HCT116 (cell line): ENCODE results near the gene COQ8B.

ENCODE experiments used
- JUND ChIP-seq: IDR thresholded peaks from 2 replicates; pipeline ENCODE4 v1.6.1; 2012
- POLR2A ChIP-seq: IDR thresholded peaks from 2 replicates; pipeline ENCODE4 v1.7.0; 2011; ENCODE audit warnings: borderline replicate concordance; ENCODE audit not compliant: insufficient read depth, insufficient read length; ENCODE audit errors: extremely low read depth
- POLR2AphosphoS5 ChIP-seq: IDR thresholded peaks from 2 replicates; pipeline ENCODE4 v1.6.1; 2011; ENCODE audit warnings: mild to moderate bottlenecking, low read depth, low read length, moderate library complexity
- REST ChIP-seq: IDR thresholded peaks from 2 replicates; pipeline ENCODE4 v1.6.1; 2012; ENCODE audit warnings: low read depth
- SP1 ChIP-seq: IDR thresholded peaks from 2 replicates; pipeline ENCODE4 v1.6.1; 2012; ENCODE audit warnings: low read depth
- TF ChIP-seq, protein P1 (sequence below), 3 experiments: fragments of 200-600 bp in 1 of 3; sonication (generic) in 1 of 3; IDR thresholded peaks in 2 of 3; conservative IDR thresholded peaks in 1 of 3; 2 replicates each; pipeline ENCODE4 v1.5.1; 2012 to 2017; ENCODE audit warnings: low read depth in 2 of 3, low read length in 2 of 3, antibody characterized with exemption in 1 of 3, borderline replicate concordance in 1 of 3, control low read depth in 1 of 3, mild to moderate bottlenecking in 1 of 3, mixed read lengths in 1 of 3, mixed run types in 1 of 3, moderate library complexity in 1 of 3; ENCODE audit not compliant: insufficient read depth in 1 of 3

DNA sequence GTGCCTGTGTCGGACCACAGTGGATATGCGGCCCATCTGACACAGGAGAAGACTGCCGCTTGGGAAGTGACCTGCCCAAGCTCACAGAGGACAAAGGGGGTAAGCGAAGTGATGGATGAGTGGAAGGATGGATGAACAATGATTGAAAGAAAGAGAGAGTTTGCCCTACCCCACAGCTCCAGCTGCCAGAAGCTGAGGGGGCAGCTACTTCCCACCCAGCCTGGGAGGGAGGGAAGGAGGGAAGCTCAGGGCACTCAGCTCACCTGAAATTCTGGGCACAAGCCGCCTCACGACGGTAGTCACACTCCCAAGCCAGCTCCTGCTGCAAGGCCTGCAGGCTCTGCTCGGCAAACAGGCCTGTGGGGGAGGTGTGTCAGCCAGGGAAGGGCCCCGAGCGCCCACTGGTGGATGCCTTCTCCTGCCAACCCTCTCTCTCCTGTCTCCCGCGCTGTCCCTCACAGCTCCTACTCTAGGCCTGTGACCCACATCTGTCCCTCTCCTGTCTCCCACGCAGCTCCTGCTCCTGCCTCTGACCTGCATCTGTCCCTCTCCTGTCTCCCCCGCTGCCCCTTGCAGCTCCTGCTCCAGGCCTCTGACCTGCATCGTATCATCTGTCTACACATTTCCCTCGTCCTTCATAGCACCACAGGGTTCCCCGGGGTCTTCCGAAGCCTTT, 14.2 kb downstream of the COQ8B start:
- TF ChIP-seq, protein P1, sequence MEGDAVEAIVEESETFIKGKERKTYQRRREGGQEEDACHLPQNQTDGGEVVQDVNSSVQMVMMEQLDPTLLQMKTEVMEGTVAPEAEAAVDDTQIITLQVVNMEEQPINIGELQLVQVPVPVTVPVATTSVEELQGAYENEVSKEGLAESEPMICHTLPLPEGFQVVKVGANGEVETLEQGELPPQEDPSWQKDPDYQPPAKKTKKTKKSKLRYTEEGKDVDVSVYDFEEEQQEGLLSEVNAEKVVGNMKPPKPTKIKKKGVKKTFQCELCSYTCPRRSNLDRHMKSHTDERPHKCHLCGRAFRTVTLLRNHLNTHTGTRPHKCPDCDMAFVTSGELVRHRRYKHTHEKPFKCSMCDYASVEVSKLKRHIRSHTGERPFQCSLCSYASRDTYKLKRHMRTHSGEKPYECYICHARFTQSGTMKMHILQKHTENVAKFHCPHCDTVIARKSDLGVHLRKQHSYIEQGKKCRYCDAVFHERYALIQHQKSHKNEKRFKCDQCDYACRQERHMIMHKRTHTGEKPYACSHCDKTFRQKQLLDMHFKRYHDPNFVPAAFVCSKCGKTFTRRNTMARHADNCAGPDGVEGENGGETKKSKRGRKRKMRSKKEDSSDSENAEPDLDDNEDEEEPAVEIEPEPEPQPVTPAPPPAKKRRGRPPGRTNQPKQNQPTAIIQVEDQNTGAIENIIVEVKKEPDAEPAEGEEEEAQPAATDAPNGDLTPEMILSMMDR (IDR thresholded peaks at IDR 0.05 in 2 of 3, conservative IDR thresholded peaks at IDR 0.05 in 1 of 3; ENCODE audit: borderline replicate concordance in 1 of 3, insufficient read depth in 1 of 3, low read depth in 2 of 3, low read length in 2 of 3) = peak in 2 of 3 experiments; percentile 31 to 35; a peak in 4 of 6 replicates
- TF ChIP-seq JUND (no peak), REST (no peak), POLR2AphosphoS5 (no peak), SP1 (no peak), POLR2A (no peak)
